RWPE2 (cell line): ENCODE data around the gene MTG2.

ENCODE experiments used
- ATAC-seq: fragments of 200-7000 bp; cut with Tn5 transposase; 3 replicates; pipeline ENCODE4 v1.9.1; 2021; ENCODE audit warnings: low read depth
- DNase-seq: peaks from one replicate; pipeline ENCODE4 v3.0.0-alpha.2; 2020; ENCODE audit warnings: low spot score
- H3K27ac ChIP-seq: fragments of 450-650 bp; 2 replicates; pipeline ENCODE4 v1.5.1; 2017; ENCODE audit warnings: mild to moderate bottlenecking; ENCODE audit not compliant: poor library complexity, severe bottlenecking
- H3K27me3 ChIP-seq: fragments of 250-450 bp; sonication (Bioruptor Pico); 2 replicates; pipeline ENCODE4 v1.5.1; 2021; ENCODE audit warnings: mild to moderate bottlenecking, moderate library complexity; ENCODE audit not compliant: insufficient read depth, poor library complexity, severe bottlenecking
- H3K36me3 ChIP-seq: fragments of 250-450 bp; sonication (Bioruptor Pico); 2 replicates; pipeline ENCODE4 v1.5.1; 2020; ENCODE audit warnings: low read depth, mild to moderate bottlenecking, moderate library complexity
- H3K4me1 ChIP-seq: fragments of 250-450 bp; sonication (Bioruptor Pico); 2 replicates; pipeline ENCODE4 v1.5.1; 2021; ENCODE audit warnings: mild to moderate bottlenecking, moderate library complexity; ENCODE audit not compliant: insufficient read depth, poor library complexity, severe bottlenecking
- H3K4me3 ChIP-seq: fragments of 250-450 bp; sonication (Bioruptor Pico); 2 replicates; pipeline ENCODE4 v1.5.1; 2021; ENCODE audit warnings: mild to moderate bottlenecking, moderate library complexity; ENCODE audit not compliant: severe bottlenecking
- H3K9me3 ChIP-seq: fragments of 250-450 bp; sonication (Bioruptor Pico); 2 replicates; pipeline ENCODE4 v1.5.1; 2021; ENCODE audit warnings: mild to moderate bottlenecking, moderate library complexity; ENCODE audit not compliant: severe bottlenecking
- CTCF ChIP-seq: fragments of 450-650 bp; IDR thresholded peaks from one replicate; pipeline ENCODE4 v1.5.1; 2017; ENCODE audit warnings: mild to moderate bottlenecking, moderate library complexity; ENCODE audit not compliant: poor library complexity, severe bottlenecking

The MTG2 gene

GRCh38 chr20:62191781-62192559 is 9.1 kb downstream of the MTG2 start:
- Histone ChIP-seq H3K36me3 (peaks cover 64% of the 10 kb centered on the region), H3K4me3 (no peak overlapping the region), H3K27ac (no peak overlapping the region), H3K27me3 (no peaks in the 10 kb centered on the region), H3K9me3 (no peaks in the 10 kb centered on the region), H3K4me1 (peaks cover 8% of the 10 kb centered on the region)
- DNase-seq (peak; percentile 72), ATAC-seq (no peak)
- no peak for TF ChIP-seq CTCF

GRCh38 chr20:62192635-62193034 is 9.8 kb downstream of the MTG2 start:
- Histone ChIP-seq H3K4me3 (no peak overlapping the region), H3K27ac (no peak overlapping the region), H3K27me3 (no peaks in the 10 kb centered on the region), H3K4me1 (peaks cover 2% of the 10 kb centered on the region), H3K36me3 (peaks cover 70% of the 10 kb centered on the region), H3K9me3 (no peaks in the 10 kb centered on the region)
- TF ChIP-seq CTCF = no peak
- DNase-seq = peak; percentile 79
- no peak for ATAC-seq

GRCh38 chr20:62193079-62194025 is 10.5 kb downstream of the MTG2 start:
- ATAC-seq = no peak
- Histone ChIP-seq H3K4me3 (no peak overlapping the region), H3K27ac (no peak overlapping the region)

GRCh38 chr20:62195075-62195405 is 12.2 kb downstream of the MTG2 start:
- Histone ChIP-seq H3K27me3 (no peaks in the 10 kb centered on the region), H3K4me1 (no peaks in the 10 kb centered on the region), H3K27ac (no peak overlapping the region), H3K36me3 (peaks cover 76% of the 10 kb centered on the region), H3K9me3 (no peaks in the 10 kb centered on the region), H3K4me3 (no peak overlapping the region)
- DNase-seq (no peak), ATAC-seq (no peak)
- no peak for TF ChIP-seq CTCF

More at GRCh38 chr20:62193079-62194025, 10.5 kb downstream of the MTG2 start:
- no peaks in the 10 kb centered on the region for H3K9me3 ChIP-seq
- TF ChIP-seq CTCF = no peak
- no peaks in the 10 kb centered on the region for H3K27me3 ChIP-seq
- DNase-seq = peak; percentile 72
- H3K4me1 ChIP-seq = no peaks in the 10 kb centered on the region
- peaks cover 78% of the 10 kb centered on the region for H3K36me3 ChIP-seq

GRCh38 chr20:62195736-62196135 is 12.9 kb downstream of the MTG2 start:
- TF ChIP-seq CTCF = no peak

More at GRCh38 chr20:62195736-62196135, 12.9 kb downstream of the MTG2 start:
- H3K4me3 ChIP-seq = no peak overlapping the region
- DNase-seq = peak; percentile 78
- no peaks in the 10 kb centered on the region for H3K4me1 ChIP-seq
- ATAC-seq = no peak
- H3K36me3 ChIP-seq = peaks cover 77% of the 10 kb centered on the region
- no peaks in the 10 kb centered on the region for H3K9me3 ChIP-seq
- no peak overlapping the region for H3K27ac ChIP-seq
- H3K27me3 ChIP-seq = no peaks in the 10 kb centered on the region
